ENCODE results near the gene PPM1H. TPM values are rescaled to one million over a fixed set of nuclear protein-coding genes. Genes with fewer than 3 reads are reported as not detected.

The PPM1H gene
- total and polyA plus RNA-seq, 2 of the 8 experiments (the other 6 are each of a cell fraction or from before 2014, with no cell fraction given) = 16.4 to 36.1 TPM

- FAIRE-seq = no peak
- Histone ChIP-seq H3K18ac (ENCODE audit: extremely low read depth, low read length) (no peak overlapping the region), H4K8ac (ENCODE audit: extremely low read depth, insufficient read depth, low read length) (no peak overlapping the region), H2AFZ (ENCODE audit: low read length) (no peak overlapping the region), H3K14ac (ENCODE audit: insufficient read length) (no peak overlapping the region), H2BK15ac (ENCODE audit: low read length) (no peak overlapping the region), H3K4me3 (ENCODE audit: extremely low read depth in 1 of 4, insufficient read depth in 2 of 4, low read depth in 3 of 4, low read length in 4 of 4) (no peak overlapping the region), H4K20me1 (replicated peaks in 1 of 2; ENCODE audit: control insufficient read depth in 1 of 2, insufficient read depth in 2 of 2, low read length in 2 of 2) (no peaks in the 10 kb centered on the region), H2BK12ac (ENCODE audit: low read depth, low read length) (no peak overlapping the region), H2BK5ac (ENCODE audit: low read depth, low read length) (no peak overlapping the region), H3K56ac (replicated peaks; ENCODE audit: insufficient read length, low read depth, low read length) (no peak overlapping the region), H3K4ac (replicated peaks; ENCODE audit: insufficient read length, low read depth, low read length) (no peak overlapping the region), H2BK20ac (ENCODE audit: low read length) (no peak overlapping the region), H3K27ac (ENCODE audit: low read depth, low read length) (no peak overlapping the region), H3K27me3 (replicated peaks in 1 of 4; ENCODE audit: control insufficient read depth in 3 of 4, extremely low read depth in 1 of 4, insufficient read depth in 3 of 4, low read length in 3 of 4) (no peaks in the 10 kb centered on the region), H3K4me1 (replicated peaks in 1 of 4; ENCODE audit: control insufficient read depth in 3 of 4, insufficient read depth in 4 of 4, low read length in 3 of 4) (no peaks in the 10 kb centered on the region), H3K23me2 (ENCODE audit: low read depth, low read length) (no peaks in the 10 kb centered on the region), H2AK5ac (ENCODE audit: low read depth, low read length) (no peak overlapping the region), H3K4me2 (ENCODE audit: insufficient read depth in 1 of 2, low read depth in 2 of 2, low read length in 2 of 2) (no peak overlapping the region), H2BK120ac (replicated peaks; ENCODE audit: low read depth, low read length) (no peak overlapping the region), H3K9ac (replicated peaks in 1 of 4; ENCODE audit: extremely low read depth in 1 of 4, low read depth in 3 of 4, low read length in 3 of 4) (no peak overlapping the region), H3K9me3 (ENCODE audit: insufficient read depth in 2 of 2, low read depth in 1 of 2, low read length in 1 of 2) (0 out of 4 replicates have a peak, but pooled peaks cover 5 to 8% of the 10 kb centered on the region in 2 experiments), H4K5ac (ENCODE audit: insufficient read length, low read depth, low read length) (no peak overlapping the region), H3K36me3 (ENCODE audit: control insufficient read depth in 2 of 4, insufficient read depth in 4 of 4, low read length in 3 of 4) (peaks cover 0 to 11% (median 0%) of the 10 kb centered on the region in 4 experiments; a peak in 3 of 8 replicates), H4K91ac (replicated peaks; ENCODE audit: insufficient read length, low read length) (no peak overlapping the region), H3K79me2 (ENCODE audit: control insufficient read depth in 1 of 2, insufficient read depth in 2 of 2, low read length in 2 of 2) (no peaks in the 10 kb centered on the region), H3K23ac (ENCODE audit: insufficient read length) (no peak overlapping the region), H3K79me1 (ENCODE audit: low read depth, low read length) (no peaks in the 10 kb centered on the region)
- DNase-seq (ENCODE audit: low read depth in 1 of 2, low spot score in 2 of 2) = no peak
- ChIA-PET POLR2A (ENCODE audit: partially characterized antibody) (no interaction called here), CTCF (ENCODE audit: partially characterized antibody) (no interaction called here)
- TF ChIP-seq MAFK (IDR thresholded peaks at IDR 0.05; ENCODE audit: low read depth, low read length) (no peak), GTF2F1 (IDR thresholded peaks at IDR 0.05; ENCODE audit: borderline replicate concordance, low read depth, low read length) (no peak), BCL11A (IDR thresholded peaks at IDR 0.05; ENCODE audit: low read depth in 2 of 2, low read length in 2 of 2) (no peak), EGR1 (IDR thresholded peaks at IDR 0.05; ENCODE audit: borderline replicate concordance, low read depth, low read length) (no peak), CEBPB (IDR thresholded peaks at IDR 0.05; ENCODE audit: low read depth, low read length) (no peak), HDAC6 (IDR thresholded peaks at IDR 0.05; ENCODE audit: low read depth, low read length) (no peak)
- WGBS, 2 experiments (ENCODE audit: extremely low coverage in 1 of 2, insufficient coverage in 1 of 2, insufficient read length in 1 of 2, insufficient replicate concordance in 2 of 2, low coverage in 1 of 2, low lambda C conversion rate in 2 of 2, missing lambda C conversion rate in 1 of 2) = 96% methylated on average over 1 of the region's 1 CpG; no CpG with 5 or more reads in 1 of the 2 experiments
Measured at GRCh38 chr12:62758216-62758615, 176.7 kb downstream of the PPM1H start.
